Natural killer cell (primary cell): ENCODE results near the gene MYPN. TPM values are rescaled to one million over a fixed set of nuclear protein-coding genes. Genes with fewer than 3 reads are reported as not detected.

Source experiments
- ATAC-seq, 3 donors: fragments of 150-1000 bp in 2 of 3; fragments of 200-7000 bp in 1 of 3; cut with Tn5 transposase; 1 replicate in 1 of 3; 2 replicates in 2 of 3; pipeline ENCODE4 v1.10.0; 2021; ENCODE audit warnings: mild to moderate bottlenecking in 2 of 3, moderate library complexity in 2 of 3
- DNase-seq, 2 donors: peaks; one replicate each; pipeline versions ENCODE4 v3.0.0 to v3.0.0-alpha.2; 2013 to 2021; ENCODE audit warnings: mixed read lengths in 1 of 2
- H3K27ac ChIP-seq: one replicate; pipeline ENCODE4 v1.5.1; 2013; ENCODE audit warnings: mild to moderate bottlenecking, low read length
- H3K27me3 ChIP-seq: one replicate; pipeline ENCODE4 v1.6.1; 2013; ENCODE audit warnings: low read length; ENCODE audit not compliant: control insufficient read depth, insufficient read depth
- H3K36me3 ChIP-seq: one replicate; pipeline ENCODE4 v1.6.1; 2013; ENCODE audit warnings: low read length; ENCODE audit not compliant: control insufficient read depth, insufficient read depth
- H3K4me1 ChIP-seq: one replicate; pipeline ENCODE4 v1.6.1; 2013; ENCODE audit warnings: low read length; ENCODE audit not compliant: control insufficient read depth, insufficient read depth
- H3K4me3 ChIP-seq: one replicate; pipeline ENCODE4 v1.5.1; 2013; ENCODE audit warnings: low read length
- H3K9me3 ChIP-seq: one replicate; pipeline ENCODE4 v1.6.1; 2013; ENCODE audit warnings: low read length; ENCODE audit not compliant: control insufficient read depth, insufficient read depth
- H3K27ac Mint-ChIP-seq, 2 donors: one replicate each; pipeline ENCODE4 v1.8.0; 2022; ENCODE audit warnings: mild to moderate bottlenecking in 2 of 2, mixed read lengths in 2 of 2, moderate library complexity in 1 of 2
- H3K27me3 Mint-ChIP-seq, 2 donors: one replicate each; pipeline ENCODE4 v1.8.0; 2022; ENCODE audit warnings: low read depth in 2 of 2, mixed read lengths in 2 of 2
- H3K36me3 Mint-ChIP-seq: one replicate; pipeline ENCODE4 v1.8.0; 2022; ENCODE audit warnings: mixed read lengths
- H3K4me1 Mint-ChIP-seq, 2 donors: one replicate each; pipeline ENCODE4 v1.8.0; 2022; ENCODE audit warnings: mixed read lengths in 2 of 2
- H3K4me3 Mint-ChIP-seq: one replicate; pipeline ENCODE4 v1.8.0; 2022; ENCODE audit warnings: mild to moderate bottlenecking, moderate library complexity, mixed read lengths
- H3K9me3 Mint-ChIP-seq, 2 donors: one replicate each; pipeline ENCODE4 v1.8.0; 2022; ENCODE audit warnings: mixed read lengths in 2 of 2
- WGBS: methylation state at CpG from one replicate; pipeline ENCODE4 v1.1.7; 2013; ENCODE audit warnings: missing lambda C conversion rate; ENCODE audit not compliant: insufficient coverage; 5-methylcytosine and 5-hydroxymethylcytosine counted together
- intact Hi-C: fragments of 100-400 bp; cut with micrococcal nuclease; formaldehyde crosslinking; loops from one replicate; pipeline ENCODE4 v1.14.2; 2022
- total RNA-seq, 4 donors: library from RNA; stranded (reverse); fragments of 120-200 nt in 1 of 4; gene quantifications; one replicate each; pipeline versions ENCODE4 v1.2.3 to v1.2.4, GENCODE V29; 2013 to 2022
- TF ChIP-seq, protein P1 (sequence below): fragments of 200-600 bp; IDR thresholded peaks from one replicate; pipeline ENCODE4 v1.8.0; 2022; ENCODE audit warnings: antibody characterized with exemption

Gene MYPN
- total RNA-seq, 3 donors from 2014 or later (not counting 1 experiment from before 2014, with no cell fraction given): not detected

DNA sequence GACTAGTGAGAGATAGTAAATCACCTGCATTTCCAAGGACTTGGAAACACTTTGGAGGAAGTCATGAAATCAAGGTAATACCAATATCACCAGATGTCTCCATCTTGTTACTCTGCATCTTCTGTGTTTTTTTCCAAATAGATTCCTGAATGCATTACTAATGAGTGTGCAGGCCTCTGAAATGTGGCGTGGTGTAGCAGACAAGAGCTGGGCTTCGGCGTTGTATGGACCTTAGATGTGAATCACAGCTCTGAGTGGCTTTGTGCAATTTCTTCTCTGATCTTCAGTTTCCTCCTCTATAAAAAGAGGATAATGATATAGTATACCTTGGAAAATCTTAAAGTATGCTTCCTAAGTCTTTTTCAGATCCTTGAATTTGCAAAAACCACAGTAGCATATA, 9.6 kb upstream of the MYPN start:
- H3K9me3 Mint-ChIP-seq: no peaks in the 10 kb centered on the region
- H3K4me1 Mint-ChIP-seq: peaks cover 0 to 5% of the 10 kb centered on the region in 2 donors
- no peak for ATAC-seq
- intact Hi-C loops: no loop called here
- Histone ChIP-seq H3K4me3 (no peak overlapping the region), H3K27ac (no peak overlapping the region), H3K27me3 (peaks cover 3% of the 10 kb centered on the region), H3K4me1 (no peaks in the 10 kb centered on the region), H3K9me3 (no peaks in the 10 kb centered on the region), H3K36me3 (no peaks in the 10 kb centered on the region)
- peaks cover 6 to 20% of the 10 kb centered on the region in 2 donors for H3K27me3 Mint-ChIP-seq
- DNase-seq: no peak
- 97% methylated on average over 3 of the region's 3 CpGs for WGBS
- H3K27ac Mint-ChIP-seq: no peak overlapping the region
- no peak overlapping the region for H3K4me3 Mint-ChIP-seq
- TF ChIP-seq, protein P1, sequence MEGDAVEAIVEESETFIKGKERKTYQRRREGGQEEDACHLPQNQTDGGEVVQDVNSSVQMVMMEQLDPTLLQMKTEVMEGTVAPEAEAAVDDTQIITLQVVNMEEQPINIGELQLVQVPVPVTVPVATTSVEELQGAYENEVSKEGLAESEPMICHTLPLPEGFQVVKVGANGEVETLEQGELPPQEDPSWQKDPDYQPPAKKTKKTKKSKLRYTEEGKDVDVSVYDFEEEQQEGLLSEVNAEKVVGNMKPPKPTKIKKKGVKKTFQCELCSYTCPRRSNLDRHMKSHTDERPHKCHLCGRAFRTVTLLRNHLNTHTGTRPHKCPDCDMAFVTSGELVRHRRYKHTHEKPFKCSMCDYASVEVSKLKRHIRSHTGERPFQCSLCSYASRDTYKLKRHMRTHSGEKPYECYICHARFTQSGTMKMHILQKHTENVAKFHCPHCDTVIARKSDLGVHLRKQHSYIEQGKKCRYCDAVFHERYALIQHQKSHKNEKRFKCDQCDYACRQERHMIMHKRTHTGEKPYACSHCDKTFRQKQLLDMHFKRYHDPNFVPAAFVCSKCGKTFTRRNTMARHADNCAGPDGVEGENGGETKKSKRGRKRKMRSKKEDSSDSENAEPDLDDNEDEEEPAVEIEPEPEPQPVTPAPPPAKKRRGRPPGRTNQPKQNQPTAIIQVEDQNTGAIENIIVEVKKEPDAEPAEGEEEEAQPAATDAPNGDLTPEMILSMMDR: no peak
- H3K36me3 Mint-ChIP-seq: no peaks in the 10 kb centered on the region

DNA sequence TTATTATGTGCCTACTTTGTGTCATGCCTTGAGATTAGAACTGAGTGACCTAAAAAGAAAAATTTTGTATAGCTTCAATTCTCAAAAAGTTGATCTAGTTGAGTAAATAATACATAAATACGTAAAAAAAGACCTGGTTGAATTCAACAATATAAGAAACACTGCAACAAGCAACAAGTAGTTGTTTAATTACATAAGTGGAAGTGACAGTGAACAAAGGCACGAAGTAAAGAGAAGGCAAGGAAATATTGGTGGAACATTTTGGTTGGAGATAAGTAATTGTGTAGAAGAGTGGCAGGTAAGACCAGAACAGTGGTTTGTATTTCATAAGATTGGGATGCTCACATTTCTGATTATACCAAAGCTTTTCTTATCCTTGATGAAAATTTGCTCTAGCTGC, 8.2 kb upstream of the MYPN start:
- no peaks in the 10 kb centered on the region for H3K36me3 Mint-ChIP-seq
- no peaks in the 10 kb centered on the region for H3K36me3 ChIP-seq

DNA sequence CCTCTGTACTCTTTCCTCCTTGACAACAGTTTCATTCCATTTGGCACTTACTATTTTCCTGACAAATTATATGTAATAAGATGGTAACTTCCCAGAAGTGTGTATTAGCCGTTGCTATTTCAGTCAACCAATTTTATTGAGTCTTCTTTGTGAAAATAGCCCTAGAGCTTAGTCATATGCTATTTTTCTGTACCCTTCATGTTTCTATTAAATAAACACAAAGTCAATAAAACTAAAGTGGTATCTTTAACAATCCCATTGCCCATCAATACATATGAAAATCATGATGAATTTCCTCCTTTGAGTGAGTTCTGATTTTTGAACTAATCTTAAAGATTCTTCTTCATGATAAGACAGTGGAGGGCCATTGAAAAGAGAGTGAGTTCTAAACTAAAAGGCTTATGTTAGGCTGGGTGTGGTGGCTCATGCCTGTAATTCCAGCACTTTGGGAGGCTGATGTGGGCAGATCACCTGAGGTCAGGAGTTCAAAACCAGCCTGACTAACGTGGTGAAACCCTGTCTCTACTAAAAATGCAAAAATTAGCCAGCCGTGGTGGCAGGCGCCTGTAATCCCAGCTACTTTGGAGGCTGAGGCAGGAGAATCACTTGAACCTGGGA, 5.9 kb upstream of the MYPN start:
- H3K36me3 ChIP-seq: no peaks in the 10 kb centered on the region
- H3K9me3 ChIP-seq: no peaks in the 10 kb centered on the region
- H3K4me1 Mint-ChIP-seq: peaks cover 0 to 5% of the 10 kb centered on the region in 2 donors
- ATAC-seq: no peak
- H3K27me3 ChIP-seq: peaks cover 3% of the 10 kb centered on the region
- no peak overlapping the region for H3K27ac ChIP-seq
- no peaks in the 10 kb centered on the region for H3K36me3 Mint-ChIP-seq
- WGBS: 88% methylated on average over 4 of the region's 4 CpGs
- H3K27me3 Mint-ChIP-seq: peaks cover 11 to 33% of the 10 kb centered on the region in 2 donors
- no peak overlapping the region for H3K4me3 ChIP-seq
- no peaks in the 10 kb centered on the region for H3K4me1 ChIP-seq
- DNase-seq: no peak
- no peak overlapping the region for H3K27ac Mint-ChIP-seq
- intact Hi-C loops: no loop called here
- TF ChIP-seq, protein P1: no peak
- H3K4me3 Mint-ChIP-seq: no peak overlapping the region
- H3K9me3 Mint-ChIP-seq: no peaks in the 10 kb centered on the region

More for the DNA sequence above, 8.2 kb upstream of the MYPN start:
- Histone ChIP-seq H3K27me3 (peaks cover 3% of the 10 kb centered on the region), H3K4me1 (no peaks in the 10 kb centered on the region), H3K4me3 (no peak overlapping the region), H3K27ac (no peak overlapping the region), H3K9me3 (no peaks in the 10 kb centered on the region)
- WGBS: 83% methylated on average over 1 of the region's 2 CpGs
- ATAC-seq (no peak), DNase-seq (no peak)
- Mint-ChIP-seq H3K4me1 (peaks cover 0 to 5% of the 10 kb centered on the region in 2 donors), H3K4me3 (no peak overlapping the region), H3K9me3 (no peaks in the 10 kb centered on the region), H3K27ac (no peak overlapping the region), H3K27me3 (peaks cover 8 to 27% of the 10 kb centered on the region in 2 donors)
- TF ChIP-seq, protein P1: no peak
- intact Hi-C loops: no loop called here

DNA sequence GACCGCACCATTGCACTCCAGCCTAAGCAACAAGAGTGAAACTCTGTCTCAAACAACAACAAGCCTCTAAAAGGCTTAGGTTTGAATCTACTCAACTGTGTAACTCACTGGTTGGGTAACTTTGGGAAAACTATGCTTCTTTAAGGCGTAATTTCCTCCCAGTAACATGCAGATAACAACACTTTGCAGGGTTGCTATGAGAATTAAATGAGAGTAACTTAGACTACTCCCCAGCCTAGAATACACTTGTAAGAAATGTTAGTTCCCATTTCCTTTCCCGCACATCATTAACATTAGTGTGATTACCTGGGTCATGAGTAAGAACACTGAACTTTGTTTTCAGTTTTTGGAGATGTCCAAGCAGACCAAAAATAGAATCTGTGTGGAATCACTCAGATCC, 5.4 kb upstream of the MYPN start:
- Mint-ChIP-seq H3K27me3 (peaks cover 11 to 33% of the 10 kb centered on the region in 2 donors), H3K4me1 (peaks cover 0 to 5% of the 10 kb centered on the region in 2 donors), H3K9me3 (no peaks in the 10 kb centered on the region), H3K36me3 (no peaks in the 10 kb centered on the region), H3K4me3 (no peak overlapping the region), H3K27ac (no peak overlapping the region)
- Histone ChIP-seq H3K36me3 (no peaks in the 10 kb centered on the region), H3K4me1 (no peaks in the 10 kb centered on the region), H3K27ac (no peak overlapping the region), H3K27me3 (peaks cover 3% of the 10 kb centered on the region), H3K9me3 (no peaks in the 10 kb centered on the region), H3K4me3 (no peak overlapping the region)
- WGBS: 92% methylated on average over 1 of the region's 3 CpGs
- TF ChIP-seq, protein P1: no peak
- ATAC-seq: no peak
- DNase-seq: no peak
- intact Hi-C loops: no loop called here
